AG04450 (cell line): ENCODE results near the gene MVD. TPM values are rescaled to one million over a fixed set of nuclear protein-coding genes. Genes with fewer than 3 reads are reported as not detected.

Experiments
- CTCF ChIA-PET: fragments of 300-600, 350-600 bp; formaldehyde crosslinking; extraction: SDS; loops from one replicate; lab custom pipeline; 2022; ENCODE audit warnings: antibody characterized with exemption, inconsistent platforms; lab: Charles Lee
- POLR2A ChIA-PET: fragments of 350-600 bp; formaldehyde crosslinking; extraction: SDS; loops from one replicate; lab custom pipeline; 2021; ENCODE audit warnings: antibody characterized with exemption, inconsistent platforms; lab: Yijun Ruan, JAX
- DNase-seq: peaks from one replicate; pipeline ENCODE4 v3.0.0-alpha.2; 2011; ENCODE audit warnings: low read depth, low spot score
- H3K27ac ChIP-seq: one replicate; pipeline ENCODE4 v1.5.1; 2012; ENCODE audit warnings: low read depth, low read length, control low read depth
- H3K27me3 ChIP-seq: one replicate; pipeline ENCODE4 v1.6.0; 2012; ENCODE audit warnings: low read length; ENCODE audit not compliant: control insufficient read depth, insufficient read depth
- H3K4me3 ChIP-seq: 2 replicates; pipeline ENCODE4 v1.5.1; 2011; ENCODE audit warnings: mild to moderate bottlenecking, low read depth, low read length, control low read depth
- H3K9me3 ChIP-seq: 2 replicates; pipeline ENCODE4 v1.5.1; 2012; ENCODE audit warnings: low read length; ENCODE audit not compliant: control insufficient read depth, insufficient read depth
- polyA plus RNA-seq: library from polyadenylated mRNA; depleted of rRNA; stranded (reverse); fragments of >200 nt; gene quantifications from 2 replicates; pipeline ENCODE4 v1.2.3, GENCODE V29; 2011
- TF ChIP-seq, protein P1 (sequence below): IDR thresholded peaks from 2 replicates; pipeline ENCODE4 v1.5.1; 2011; ENCODE audit warnings: low read depth, low read length, control low read depth, inconsistent platforms

Gene MVD
- polyA plus RNA-seq, 1 experiment, result 9.1 TPM

- Histone ChIP-seq H3K9me3 (no peaks in the 10 kb centered on the region; the same call in 1 of the 2 replicates), H3K27ac (no peak overlapping the region), H3K27me3 (peaks cover 8% of the 10 kb centered on the region), H3K4me3 (no peak overlapping the region)
- ChIA-PET CTCF (no interaction called here), POLR2A (interaction anchor here (0.8 kb wide), 1 partner anchor 19 kb away, joined by 3 read pairs; the partner anchor contains the start of gene MVD)
- no peak for DNase-seq
- TF ChIP-seq, protein P1, sequence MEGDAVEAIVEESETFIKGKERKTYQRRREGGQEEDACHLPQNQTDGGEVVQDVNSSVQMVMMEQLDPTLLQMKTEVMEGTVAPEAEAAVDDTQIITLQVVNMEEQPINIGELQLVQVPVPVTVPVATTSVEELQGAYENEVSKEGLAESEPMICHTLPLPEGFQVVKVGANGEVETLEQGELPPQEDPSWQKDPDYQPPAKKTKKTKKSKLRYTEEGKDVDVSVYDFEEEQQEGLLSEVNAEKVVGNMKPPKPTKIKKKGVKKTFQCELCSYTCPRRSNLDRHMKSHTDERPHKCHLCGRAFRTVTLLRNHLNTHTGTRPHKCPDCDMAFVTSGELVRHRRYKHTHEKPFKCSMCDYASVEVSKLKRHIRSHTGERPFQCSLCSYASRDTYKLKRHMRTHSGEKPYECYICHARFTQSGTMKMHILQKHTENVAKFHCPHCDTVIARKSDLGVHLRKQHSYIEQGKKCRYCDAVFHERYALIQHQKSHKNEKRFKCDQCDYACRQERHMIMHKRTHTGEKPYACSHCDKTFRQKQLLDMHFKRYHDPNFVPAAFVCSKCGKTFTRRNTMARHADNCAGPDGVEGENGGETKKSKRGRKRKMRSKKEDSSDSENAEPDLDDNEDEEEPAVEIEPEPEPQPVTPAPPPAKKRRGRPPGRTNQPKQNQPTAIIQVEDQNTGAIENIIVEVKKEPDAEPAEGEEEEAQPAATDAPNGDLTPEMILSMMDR, result no peak
Measured at GRCh38 chr16:88681709-88682451, 19.0 kb upstream of the MVD start.

DNA sequence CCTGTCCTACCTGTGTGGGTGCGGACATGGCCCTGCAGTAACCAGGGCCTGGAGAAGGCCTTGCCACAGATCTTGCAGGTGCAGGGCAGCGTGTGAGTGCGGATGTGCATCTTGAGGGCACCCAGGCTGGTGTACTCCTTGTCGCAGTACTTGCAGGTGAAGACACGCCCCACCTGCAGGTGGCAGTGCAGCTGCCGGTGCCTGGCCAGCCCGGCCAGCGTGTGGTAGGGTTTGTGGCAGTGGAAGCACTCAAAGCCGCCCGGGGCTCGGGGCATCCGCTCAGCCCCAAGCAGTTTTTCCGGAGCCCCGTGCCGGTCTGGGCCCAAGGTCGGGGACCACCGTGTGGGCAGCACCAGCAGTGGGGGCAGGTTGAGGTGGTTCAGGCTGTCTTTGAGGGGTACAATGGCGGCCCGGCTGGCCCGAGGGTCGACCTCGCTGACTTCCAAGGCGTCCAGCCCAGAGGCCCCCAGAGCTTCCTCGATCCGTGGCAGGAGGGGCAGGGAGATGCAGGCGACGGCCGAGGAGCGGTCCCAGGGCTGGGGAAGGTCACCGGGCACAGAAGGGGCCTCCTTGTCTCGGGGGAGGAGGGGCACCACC, 18.3 kb upstream of the MVD start:
- Histone ChIP-seq H3K27ac (no peak overlapping the region), H3K27me3 (peaks cover 8% of the 10 kb centered on the region), H3K4me3 (no peak overlapping the region), H3K9me3 (no peaks in the 10 kb centered on the region; the same call in 1 of the 2 replicates)
- POLR2A ChIA-PET, result interaction anchor here (0.8 kb wide), 1 partner anchor 18 kb away, joined by 3 read pairs; the partner anchor contains the start of gene MVD
- TF ChIP-seq, protein P1, result peak; percentile 11; the same call in 1 of the 2 replicates
- CTCF ChIA-PET, result no interaction called here
- DNase-seq, result no peak

- ChIA-PET CTCF (interaction anchor here (0.6 kb wide), 2 partner anchors 9 to 59 kb away, joined by 3 to 4 read pairs; no protein-coding TSS in a partner anchor), POLR2A (interaction anchor here (0.7 kb wide), 1 partner anchor 18 kb away, joined by 10 read pairs; the partner anchor contains the start of gene MVD)
- peaks cover 6% of the 10 kb centered on the region for H3K27me3 ChIP-seq
- no peak overlapping the region for H3K4me3 ChIP-seq
- DNase-seq, result no peak
- TF ChIP-seq, protein P1, result no peak
- H3K9me3 ChIP-seq, result no peaks in the 10 kb centered on the region; the same call in 1 of the 2 replicates
- H3K27ac ChIP-seq, result no peak overlapping the region
Measured at GRCh38 chr16:88680554-88681083, 17.7 kb upstream of the MVD start.

- TF ChIP-seq, protein P1, result no peak
- H3K4me3 ChIP-seq, result no peak overlapping the region
- POLR2A ChIA-PET, result no interaction called here
- H3K27me3 ChIP-seq, result peaks cover 6% of the 10 kb centered on the region
- CTCF ChIA-PET, result no interaction called here
- H3K27ac ChIP-seq, result no peak overlapping the region
- DNase-seq, result no peak
- H3K9me3 ChIP-seq, result no peaks in the 10 kb centered on the region; the same call in 1 of the 2 replicates
Measured at GRCh38 chr16:88678224-88678979, 15.5 kb upstream of the MVD start.
